HG03135 (cell line): ENCODE results near the gene RWDD3.

ENCODE experiments used
- ATAC-seq: cut with Tn5 transposase; IDR thresholded peaks from one replicate; pipeline ENCODE4 v1.9.1; 2021; ENCODE audit warnings: mild to moderate bottlenecking, moderate library complexity; ENCODE audit not compliant: unreplicated experiment

The RWDD3 gene, protein sequence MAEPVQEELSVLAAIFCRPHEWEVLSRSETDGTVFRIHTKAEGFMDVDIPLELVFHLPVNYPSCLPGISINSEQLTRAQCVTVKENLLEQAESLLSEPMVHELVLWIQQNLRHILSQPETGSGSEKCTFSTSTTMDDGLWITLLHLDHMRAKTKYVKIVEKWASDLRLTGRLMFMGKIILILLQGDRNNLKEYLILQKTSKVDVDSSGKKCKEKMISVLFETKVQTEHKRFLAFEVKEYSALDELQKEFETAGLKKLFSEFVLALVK

DNA sequence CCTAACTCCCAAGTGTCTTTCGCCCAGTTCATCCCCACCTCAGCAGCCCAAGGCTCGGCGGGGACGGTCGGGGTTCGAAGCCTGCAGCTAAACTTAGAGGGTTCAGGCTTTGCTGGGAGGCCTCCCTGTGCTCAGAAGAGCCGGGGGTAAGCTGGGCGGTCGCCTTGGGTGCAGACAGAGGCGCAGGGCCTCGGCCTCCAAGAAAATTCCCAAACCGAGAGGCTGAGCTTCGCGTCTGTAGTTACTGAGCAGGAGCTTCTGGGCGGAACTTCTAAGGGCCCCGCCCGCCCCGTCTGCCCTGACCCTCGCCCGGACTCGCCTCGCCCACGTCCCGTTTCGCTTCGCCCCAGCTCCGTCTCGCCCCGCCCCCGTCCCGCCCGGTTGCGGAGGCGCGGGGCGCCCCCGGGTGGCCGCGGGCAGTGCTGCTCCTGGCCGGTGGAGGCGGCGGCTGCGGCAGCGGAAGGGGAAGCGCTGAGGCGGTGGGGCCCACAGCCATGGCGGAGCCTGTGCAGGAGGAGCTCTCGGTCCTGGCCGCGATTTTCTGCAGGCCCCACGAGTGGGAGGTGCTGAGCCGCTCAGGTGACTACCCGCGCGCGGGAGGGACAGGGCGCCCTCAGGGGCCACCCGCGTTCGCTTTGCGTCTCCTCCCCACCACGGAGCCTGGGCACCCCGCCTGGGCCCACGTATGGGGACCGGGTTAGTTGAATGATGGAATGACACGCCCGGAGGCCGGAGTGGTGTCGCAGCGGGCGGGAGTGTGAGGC is at the start of gene RWDD3:
Gene RWDD3, plus strand, starts transcription at position 474 of the 764 bp plus-strand sequence. Its CDS starts 21 bp downstream, at position 495.
- peak; percentile 97 for ATAC-seq

DNA sequence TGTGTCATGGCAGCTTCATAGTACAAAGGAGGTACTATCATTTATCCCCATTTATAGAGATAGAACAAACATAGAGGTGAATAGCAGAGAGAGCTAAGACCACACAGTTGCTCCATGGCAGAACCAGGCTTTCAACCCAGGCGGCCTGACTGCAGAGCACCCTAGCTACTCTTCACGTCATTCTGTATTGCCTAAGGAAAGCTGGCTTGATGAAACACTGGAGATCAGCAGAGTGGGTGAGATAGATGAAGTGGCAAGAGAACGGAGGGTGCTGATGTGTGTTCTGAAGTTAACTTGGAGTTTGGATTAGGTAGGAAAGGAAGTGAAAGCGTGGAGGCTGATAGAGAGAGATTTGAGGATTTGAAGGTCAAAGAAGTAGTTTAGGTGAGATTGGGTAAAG is 47.9 kb upstream of the RWDD3 start:
- no peak for ATAC-seq

DNA sequence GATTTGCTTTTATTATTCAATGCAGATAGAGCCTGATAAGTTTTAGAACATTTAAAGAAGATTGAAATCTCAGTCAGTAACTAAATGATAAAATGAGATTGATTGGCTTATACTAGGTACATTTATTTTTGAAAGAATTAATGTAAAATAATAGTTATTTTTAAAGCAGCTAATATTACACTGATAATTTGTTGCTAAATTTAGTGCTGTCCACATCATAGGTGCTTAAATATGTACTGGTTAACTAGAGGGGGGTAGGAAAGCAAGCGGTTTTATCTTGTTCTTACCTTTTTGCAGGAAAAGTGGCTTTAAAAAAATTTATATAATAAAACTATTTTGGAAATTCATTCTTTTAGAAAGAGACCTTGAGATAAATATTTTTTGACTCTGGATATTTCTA is 40.4 kb upstream of the RWDD3 start:
- ATAC-seq = no peak

DNA sequence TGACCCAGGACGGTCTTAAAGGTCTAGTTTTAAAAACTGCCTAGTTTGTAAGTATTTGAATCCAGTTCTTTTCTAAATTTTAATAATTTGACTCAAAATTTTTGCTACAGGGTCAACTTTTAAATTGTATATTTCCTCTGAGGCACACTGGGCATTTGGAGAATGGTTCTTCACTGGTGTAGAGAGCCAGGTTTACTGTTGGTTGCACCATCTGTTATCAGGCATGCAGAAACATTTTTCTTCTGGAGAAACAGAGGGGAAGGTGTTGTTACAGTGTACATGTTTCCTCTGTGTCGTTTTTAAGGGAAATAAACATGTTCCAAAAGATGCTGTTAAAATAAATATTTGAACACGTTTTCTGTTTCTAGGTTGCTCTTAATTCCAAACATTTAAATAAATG is 39.0 kb upstream of the RWDD3 start:
- no peak for ATAC-seq

DNA sequence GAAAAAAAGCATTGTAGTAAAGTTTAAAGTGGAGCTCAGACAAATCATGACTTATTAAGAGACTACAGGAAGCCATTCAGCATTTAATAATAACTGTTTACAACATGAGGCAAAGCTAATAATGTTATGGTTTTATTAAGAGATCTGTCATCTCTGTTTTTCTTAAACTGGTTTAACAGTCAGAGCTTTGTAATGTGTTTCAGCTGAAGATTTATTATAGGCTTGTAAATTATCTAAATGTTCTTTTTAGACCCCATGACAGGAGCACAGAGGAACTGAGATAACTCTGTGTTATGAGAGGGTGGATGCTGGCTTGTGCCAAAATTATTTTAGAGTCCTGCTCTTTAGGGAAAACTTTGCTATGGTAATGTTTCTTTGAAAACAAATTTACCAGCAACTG is 38.0 kb upstream of the RWDD3 start:
- no peak for ATAC-seq

DNA sequence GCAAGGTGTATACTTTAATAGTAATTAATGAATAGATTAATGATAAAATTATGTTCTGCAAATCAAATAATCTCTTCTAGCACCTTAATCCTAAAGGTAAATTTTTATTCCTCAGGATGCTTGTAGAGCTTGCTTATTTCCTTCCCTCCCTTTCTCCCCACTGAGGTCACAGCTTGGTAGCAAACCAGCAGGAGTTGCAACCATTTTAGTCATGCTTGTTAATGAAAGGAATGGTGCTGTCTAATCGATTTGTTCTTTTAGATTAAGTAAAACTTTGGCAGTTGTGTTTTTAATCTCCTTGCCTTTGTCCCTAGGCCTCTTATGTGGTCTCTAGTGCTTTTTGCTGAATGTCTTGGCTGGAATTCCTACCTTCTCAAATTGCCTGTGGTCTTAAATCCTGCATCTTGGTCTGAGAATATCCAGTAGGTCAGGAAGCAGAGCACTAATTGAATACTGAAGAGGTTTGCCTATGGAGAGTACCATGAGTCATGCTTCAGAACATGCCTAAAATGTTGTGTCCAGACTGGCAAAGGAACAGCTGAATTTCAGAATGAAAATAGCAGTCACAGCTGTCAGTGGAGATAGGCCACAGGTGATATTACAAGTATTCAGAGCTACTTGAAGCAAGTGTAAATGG is 36.3 kb upstream of the RWDD3 start:
- no peak for ATAC-seq

DNA sequence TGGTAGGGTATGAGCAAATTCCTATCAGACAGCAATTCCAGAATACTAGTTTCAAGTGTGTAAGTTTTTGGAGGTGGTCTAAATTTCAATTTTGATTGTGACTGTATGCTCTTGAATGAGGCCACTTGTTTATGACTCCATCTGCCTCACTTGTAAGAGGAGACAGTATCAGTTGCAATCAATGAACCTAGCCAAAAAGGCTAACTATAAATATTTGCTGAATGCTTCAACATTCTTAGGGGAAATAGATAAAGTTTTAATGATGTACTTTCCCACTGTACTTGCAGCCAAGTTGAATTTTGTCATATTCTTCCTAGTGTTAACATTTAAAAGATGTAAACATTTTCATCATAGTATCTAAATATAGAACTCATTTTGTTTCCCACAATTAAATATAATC is 32.1 kb upstream of the RWDD3 start:
- no peak for ATAC-seq

DNA sequence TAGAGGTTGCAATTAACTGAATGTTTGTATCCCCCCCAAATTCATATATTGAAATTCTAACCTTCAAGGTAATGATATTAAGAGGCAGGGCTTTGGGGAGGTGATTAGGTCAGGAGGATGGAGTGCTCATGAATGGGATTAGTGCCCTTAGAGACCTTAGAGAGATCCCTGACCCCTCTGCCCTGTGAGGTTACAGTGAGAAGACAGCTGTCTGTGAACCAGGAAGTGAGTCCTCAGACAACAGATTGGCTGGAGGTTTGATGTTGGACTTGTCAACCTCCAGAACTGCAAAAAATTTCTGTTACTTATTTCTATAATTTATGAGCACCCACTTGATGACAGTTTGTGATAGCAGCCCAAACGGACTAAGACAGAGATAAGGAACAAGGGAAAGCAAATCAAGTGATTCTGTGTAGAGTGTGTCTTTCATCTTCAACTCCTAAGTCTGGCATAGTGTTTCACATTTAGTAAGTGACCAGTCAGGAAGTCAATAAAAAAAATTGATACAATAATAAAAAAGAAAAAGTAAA is 30.0 kb upstream of the RWDD3 start:
- ATAC-seq = no peak

DNA sequence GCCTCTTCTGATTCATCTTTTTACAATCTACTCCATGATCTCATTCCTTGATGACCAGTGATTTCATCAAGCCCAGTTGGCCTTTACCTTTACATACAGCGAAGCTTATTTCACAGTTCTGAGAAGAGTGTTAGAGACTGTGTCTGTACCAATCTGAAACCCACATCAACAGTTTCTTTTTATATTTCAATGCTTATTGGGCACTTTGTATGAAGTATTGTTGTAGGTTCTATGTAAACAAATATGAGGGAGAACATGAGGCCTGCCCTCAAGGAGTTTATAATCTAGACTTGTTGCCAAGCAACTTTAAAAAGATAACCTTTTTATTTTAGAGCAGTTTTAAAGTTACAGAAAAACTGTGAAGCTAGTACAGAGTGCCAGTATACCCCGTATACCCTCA is 27.5 kb upstream of the RWDD3 start:
- ATAC-seq = no peak

DNA sequence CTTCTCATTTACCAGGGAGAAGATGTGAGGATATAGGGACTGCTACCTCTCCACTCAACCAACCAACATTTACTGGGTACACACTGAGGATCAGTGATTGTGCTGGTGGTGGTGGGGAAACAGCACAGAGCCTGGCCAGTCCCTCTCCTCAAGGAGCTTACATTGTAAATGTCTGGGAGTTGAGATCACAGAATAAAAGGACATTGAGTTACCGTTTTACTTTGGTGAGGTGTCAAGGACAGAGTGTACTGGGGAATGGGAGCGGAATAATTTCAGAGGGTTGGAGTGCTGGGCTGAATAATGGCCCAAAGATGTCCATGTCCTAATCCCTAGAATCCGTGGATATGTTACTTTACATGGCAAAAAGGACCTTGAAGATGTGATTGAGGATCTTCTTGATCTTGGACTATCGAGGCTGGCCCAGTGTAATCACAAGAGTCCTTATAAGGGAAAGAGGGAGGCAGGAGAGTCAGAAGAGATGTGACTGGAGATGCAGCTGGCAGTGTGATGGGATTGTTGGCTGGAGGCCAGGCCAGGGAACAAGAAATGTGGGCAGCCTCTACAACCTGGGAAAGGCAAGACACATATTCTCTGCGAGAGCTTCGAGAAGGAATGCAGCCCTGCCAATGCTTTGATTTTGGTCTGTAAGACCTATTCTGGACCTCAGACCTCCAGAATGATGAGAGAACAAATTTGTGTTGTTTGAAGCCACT is 26.6 kb upstream of the RWDD3 start:
- ATAC-seq = no peak

DNA sequence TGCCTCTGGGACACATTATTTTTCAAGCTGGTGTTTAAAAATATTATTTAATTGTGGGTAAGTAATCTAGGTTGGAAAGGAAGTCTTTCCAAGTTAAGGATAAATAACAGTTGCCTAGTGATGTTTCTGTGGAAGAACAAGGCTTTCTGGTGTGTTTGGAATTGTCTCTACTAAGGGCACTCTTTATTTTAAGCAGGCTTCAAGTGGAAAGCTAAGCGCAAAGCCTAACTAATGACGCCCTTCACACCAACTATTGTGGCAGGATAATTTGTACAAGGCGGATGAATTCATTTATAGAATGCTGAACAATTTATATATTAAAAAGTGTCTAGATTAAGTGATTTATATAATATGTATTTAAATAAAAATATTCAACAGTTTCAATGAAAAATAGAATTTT is 25.1 kb upstream of the RWDD3 start:
- no peak for ATAC-seq

DNA sequence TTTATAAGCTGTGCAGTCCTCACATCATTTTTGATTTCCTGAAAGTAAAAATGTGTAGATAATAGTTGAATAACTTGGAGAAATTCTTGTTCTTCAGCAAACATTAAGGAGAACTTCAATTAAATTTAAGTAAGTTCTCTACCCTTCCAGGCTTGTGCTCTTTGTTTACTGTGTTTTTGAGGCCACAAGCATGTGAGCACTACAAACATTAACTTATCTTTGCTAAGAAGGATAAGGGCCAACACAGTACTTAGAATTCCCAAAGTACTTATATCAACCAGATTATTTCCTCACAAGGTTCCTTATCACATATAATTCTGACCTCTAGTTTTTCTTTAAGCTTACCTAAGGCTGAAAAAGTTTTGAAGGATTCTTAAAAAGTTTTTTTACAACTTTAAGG is 24.7 kb upstream of the RWDD3 start:
- no peak for ATAC-seq

DNA sequence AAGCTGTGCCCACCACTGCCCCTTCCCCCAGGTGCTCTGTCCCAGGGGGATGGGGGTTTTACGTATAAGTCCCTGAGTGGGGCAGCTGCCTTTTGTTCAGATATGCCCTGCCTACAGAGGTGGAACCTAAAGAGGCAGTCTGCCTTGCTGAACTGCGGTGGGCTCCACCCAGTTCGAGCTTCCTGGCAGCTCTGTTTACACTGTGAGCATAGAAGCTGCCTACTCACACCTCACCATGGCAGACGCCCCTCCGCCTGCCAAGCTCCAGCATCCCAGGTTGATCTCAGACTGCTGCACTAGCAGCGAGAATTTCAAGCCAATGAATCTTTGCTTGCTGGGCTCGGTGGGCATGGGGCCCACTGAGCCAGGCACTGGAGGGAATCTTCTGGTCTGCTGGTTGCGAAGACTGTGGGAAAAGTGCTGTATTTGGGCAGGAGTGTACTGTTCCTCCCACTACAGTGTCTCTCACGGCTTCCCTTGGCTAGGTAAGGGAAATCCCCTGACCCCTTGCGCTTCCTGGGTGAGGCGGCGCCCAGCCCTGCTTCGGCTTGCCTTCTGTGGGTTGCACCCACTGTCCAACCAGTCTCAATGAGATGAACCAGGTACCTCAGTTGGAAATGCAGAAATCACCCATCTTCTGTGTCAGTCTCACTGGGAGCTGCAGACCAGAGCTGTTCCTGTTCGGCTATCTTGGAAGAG is 17.6 kb upstream of the RWDD3 start:
- ATAC-seq = no peak

DNA sequence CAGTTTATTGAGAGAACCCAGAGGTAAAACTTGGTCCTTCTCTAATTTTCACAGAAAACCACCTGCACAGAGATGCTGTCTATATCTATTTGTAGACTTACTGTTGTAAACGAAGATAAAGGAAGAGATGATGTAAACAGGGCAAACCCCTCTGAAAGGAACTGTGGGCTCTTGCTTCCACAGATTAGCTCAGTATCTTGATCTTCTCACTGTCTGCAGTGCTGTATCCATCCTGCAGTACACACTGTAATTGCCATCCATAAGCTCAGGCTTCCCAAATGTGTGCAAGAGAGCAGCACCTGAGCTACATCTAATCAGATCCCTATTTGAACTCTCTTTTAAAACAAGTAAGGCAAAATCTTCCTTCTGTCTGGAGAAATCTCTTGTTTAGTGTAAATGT is 16.6 kb upstream of the RWDD3 start:
- no peak for ATAC-seq

DNA sequence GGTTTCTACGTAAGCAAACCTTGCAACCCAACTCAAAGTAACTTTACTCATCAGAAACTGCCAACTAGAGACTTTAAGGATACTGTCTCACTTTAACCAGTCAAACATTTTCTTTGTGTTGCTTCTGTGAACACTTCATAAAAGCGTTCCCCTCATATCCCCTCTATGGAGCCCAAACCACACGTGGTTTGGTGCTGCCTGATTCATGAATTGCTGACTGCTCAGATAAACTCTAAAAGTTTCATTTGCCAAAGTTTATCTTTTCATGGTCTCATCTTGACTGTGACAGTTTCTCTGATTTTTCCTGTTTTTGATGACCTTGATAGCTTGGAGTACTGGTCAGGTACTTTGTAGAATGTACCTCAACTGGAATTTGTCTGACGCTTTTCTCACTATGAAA is 14.6 kb upstream of the RWDD3 start:
- no peak for ATAC-seq

DNA sequence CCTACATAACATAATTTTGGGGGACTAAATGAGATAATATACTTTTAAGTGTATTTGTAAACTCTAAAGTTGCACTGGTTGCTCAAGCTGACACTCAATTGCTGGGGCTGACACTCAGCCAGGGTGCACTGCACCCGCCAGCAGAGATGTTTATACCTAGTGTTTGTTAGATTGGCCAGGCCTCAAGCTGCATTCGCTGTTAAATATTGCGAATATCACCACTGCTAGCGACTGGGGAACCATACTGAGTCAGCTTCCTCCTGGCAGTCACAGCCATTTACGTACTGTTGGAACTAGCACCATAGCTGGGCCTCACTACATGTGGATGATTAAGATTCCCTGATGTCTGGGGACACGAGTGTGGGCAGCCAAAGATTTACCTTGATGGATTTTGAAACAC is 12.7 kb upstream of the RWDD3 start:
- no peak for ATAC-seq

DNA sequence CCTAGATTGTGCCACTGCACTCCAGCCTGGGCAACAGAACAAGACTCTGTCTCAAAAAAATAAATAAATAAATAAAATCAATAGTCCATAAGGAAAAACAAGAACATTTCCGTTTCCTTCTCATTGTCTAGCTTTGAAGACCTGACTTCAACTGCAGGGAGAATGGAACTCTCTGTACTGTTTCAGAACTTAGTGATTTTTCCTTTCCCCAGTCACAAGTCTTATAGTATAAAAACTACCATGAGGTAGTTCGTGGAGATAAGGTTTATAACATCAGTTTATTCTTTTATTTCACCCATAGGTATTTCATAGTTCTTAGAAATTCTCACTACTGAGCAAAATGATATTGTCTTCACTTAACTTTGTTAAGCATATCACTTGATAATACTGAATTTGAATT is 11.4 kb upstream of the RWDD3 start:
- ATAC-seq = no peak

DNA sequence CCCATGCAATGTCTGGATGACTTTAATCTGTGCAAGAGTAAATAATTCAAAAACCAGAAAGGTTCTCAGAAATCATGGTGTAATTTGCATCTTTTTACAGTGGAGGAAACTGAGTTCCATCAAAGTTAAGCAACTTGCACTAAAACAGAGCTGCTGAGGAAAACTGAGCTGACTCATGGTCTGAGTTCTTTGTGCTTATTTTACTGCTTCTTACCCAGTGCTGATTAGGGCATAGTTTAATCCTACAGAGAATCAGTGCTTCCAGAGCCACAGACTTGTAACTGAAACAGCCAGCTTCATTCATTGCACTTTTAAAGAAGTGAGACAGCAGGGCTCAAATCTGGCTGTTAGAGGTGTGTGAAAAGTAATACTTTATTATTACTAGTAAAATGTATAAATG is 10.9 kb upstream of the RWDD3 start:
- no peak for ATAC-seq

DNA sequence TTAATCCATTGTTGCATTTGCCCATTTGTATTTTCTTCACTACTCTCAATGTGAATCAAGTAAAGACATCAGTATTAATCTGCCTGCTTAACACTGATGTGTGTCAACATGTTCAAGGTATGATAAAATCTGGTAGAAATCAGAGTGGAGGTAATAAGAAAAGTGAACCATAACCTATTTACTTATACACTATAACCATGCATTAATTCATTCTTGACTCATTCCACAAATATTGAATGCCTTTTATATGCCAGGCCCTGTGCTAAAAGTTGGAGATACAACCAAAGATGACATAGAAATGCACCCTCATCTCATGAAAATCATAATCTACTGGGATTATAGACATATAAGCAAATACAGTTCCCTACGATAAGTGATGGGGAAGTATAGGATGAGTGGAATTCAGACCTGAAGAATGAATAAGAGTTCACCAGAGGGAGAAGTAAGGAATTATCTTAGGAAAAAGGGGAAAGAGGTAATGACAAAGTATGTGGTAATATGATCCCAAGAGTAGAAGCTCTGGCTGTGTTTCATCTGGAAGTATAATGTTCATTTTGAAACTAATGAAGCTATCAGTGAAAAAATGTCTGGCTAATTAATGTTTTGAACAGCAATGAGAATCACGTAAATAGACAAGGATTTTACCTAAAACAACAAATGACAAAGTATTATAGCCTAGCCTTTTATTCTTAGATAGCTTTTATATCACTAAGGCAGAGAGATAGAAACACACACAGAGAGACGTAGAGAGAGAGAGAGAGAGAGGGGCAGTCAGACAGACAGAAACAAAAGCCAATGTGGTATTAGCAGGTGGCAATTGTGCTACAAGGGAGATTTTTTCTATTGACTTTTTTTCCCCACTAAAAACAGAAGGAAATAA is 7.0 kb upstream of the RWDD3 start:
- ATAC-seq = no peak

DNA sequence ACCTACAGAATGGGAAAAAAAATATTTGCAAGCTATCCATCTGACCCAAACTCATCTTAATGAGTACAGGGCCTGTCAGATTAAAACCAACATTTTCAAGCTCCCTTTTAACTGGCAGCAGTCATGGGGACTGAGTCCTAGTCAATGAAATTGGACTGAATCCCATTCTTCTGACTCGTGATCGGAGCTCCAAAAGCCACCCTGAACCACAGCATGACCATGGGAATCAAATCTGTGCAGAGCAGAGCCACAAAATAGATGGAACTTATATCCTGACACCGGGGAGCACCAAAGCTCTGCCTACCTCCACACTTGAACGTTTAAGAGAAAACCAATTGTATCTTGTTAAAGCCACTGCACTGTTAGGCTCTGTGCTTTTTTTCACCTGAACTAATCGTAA is 5.0 kb upstream of the RWDD3 start:
- ATAC-seq = no peak
